CD4-positive, alpha-beta T cell treated with Interleukin-4 for 4 hours (primary cell): ENCODE data around the gene OR1L6.

ENCODE experiments used
- DNase-seq: peaks from one replicate; pipeline ENCODE4 v3.0.0-alpha.2; 2020

OR1L6 gene, protein sequence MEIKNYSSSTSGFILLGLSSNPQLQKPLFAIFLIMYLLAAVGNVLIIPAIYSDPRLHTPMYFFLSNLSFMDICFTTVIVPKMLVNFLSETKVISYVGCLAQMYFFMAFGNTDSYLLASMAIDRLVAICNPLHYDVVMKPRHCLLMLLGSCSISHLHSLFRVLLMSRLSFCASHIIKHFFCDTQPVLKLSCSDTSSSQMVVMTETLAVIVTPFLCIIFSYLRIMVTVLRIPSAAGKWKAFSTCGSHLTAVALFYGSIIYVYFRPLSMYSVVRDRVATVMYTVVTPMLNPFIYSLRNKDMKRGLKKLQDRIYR

GRCh38 chr9:122742003-122742402 lies at the start of gene OR1L6:
OR1L6 (plus strand) TSS chr9:122742303; CDS start chr9:122749848, 7,545 bp downstream.
- no peak for DNase-seq

- DNase-seq, result no peak
Observed at GRCh38 chr9:122695696-122696095, 46.4 kb upstream of the OR1L6 start.

DNA sequence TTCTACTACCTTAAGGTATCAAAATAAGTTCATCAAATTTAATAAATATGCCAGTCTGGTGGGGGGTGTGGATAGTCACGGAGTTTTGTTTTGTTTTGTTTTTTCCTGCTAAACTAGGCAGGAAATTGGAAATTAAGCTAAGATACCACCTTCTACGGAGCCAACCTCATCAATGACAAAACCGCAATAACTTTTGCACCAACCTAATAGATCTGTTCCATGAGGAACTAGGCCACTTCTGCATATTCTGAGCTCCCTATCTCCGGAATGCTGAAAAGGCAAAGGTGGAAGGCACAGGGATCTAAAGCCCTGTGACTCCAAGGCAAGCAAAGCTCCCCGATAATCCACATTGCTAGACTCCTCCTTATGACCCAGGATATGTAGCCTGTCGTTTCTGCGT lies 24.1 kb upstream of the OR1L6 start:
- DNase-seq, result no peak

GRCh38 chr9:122719218-122719617 lies 22.9 kb upstream of the OR1L6 start:
- DNase-seq, result no peak

DNA sequence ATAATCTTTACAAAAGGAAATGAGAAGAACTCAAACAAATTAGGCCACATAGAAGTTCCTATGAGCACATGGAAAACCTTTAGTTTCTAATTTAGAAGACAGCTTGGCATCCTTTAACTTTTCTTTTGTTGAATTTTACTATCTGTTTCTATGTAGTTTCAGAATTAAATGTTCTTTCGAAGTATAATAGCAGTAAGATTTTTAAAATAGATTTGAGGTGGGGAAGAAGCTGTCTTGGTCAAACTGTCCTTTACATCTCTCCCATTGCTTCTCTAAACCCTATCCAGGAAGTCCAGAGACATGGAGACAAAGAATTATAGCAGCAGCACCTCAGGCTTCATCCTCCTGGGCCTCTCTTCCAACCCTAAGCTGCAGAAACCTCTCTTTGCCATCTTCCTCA lies 18.4 kb upstream of the OR1L6 start, which contains the start of gene OR1L4:
Gene OR1L4, plus strand, starts transcription at position 301 of the 400 bp plus-strand sequence. Its CDS starts 0 bp downstream, at position 301.
- no peak for DNase-seq

- no peak for DNase-seq
Observed at GRCh38 chr9:122754825-122755224, 12.7 kb downstream of the OR1L6 start.

GRCh38 chr9:122767817-122768216 lies 25.7 kb downstream of the OR1L6 start:
- DNase-seq, result no peak

DNA sequence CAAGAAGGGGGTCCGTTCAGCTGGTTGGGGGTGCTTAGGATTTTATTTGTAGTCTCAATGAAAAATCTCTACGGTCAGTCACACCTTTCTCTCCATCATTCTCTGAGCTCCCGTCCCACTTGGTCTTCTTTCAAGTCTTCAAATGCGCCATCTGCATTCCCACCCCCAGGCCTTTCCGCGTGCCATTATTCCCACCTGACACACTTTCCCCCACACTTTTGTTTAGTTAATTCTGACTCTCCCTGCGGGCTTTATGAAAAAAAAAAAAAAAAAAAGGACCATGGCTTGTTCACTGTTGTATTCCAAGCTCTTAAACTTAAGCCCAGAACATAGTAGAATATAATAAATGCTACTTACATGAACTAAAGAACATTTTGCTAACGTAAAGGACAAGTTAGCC lies 34.9 kb downstream of the OR1L6 start:
- DNase-seq, result no peak

DNA sequence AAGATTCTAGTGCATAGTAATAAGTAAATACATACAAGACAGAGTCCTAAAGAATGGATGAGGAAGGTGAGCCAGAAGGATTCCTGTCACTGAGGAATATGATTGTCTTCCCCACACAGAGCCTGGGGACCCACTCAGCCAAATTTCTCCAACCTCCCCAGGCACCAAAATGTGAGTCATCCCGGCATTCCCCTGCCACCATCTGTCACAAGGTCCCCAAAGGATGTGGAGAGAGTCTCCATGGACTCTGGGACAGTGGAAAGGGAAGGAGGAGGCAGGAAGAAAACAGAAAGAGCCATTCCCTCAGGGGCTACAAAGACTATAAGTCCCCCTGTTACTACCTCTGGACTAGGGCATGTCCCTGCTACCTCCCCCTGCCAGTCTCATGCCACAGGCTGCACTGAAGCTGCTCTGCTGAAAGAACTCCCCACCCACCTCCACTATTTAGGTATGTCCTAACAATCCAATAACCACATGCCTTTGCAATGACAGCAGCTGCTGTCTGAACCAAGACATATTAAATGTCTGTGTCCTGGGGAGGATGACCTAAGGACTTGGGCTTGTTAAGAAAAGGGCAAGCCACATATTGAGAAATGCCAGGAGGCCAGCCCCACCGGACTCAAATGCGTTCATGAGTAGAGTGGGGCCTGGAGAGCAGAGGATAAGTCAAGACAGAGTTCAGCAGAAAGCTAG lies 36.0 kb downstream of the OR1L6 start:
- DNase-seq, result no peak

DNA sequence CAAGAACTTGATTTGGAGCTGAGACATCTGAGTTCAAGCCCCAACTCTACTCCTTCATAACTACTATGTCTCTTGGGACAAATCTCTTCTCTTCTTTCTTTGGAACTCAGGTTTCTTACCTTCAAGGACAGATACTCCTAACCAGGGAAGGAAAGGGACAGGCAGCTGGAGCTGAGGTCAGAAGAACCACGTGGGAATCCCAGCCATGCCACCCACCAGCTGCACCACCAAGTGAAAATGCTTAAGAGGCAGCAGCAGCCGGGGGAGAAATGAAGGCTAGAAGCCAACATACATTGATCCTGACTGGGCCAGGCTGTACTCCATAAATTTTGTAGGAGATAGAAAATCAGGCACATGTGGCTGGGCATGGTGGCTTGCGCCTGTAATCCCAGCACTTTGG lies 37.1 kb downstream of the OR1L6 start:
- DNase-seq, result no peak

GRCh38 chr9:122780026-122780425 lies 37.9 kb downstream of the OR1L6 start:
- DNase-seq, result no peak

GRCh38 chr9:122781671-122782070 lies 39.6 kb downstream of the OR1L6 start:
- DNase-seq, result no peak

GRCh38 chr9:122785269-122785668 lies 43.2 kb downstream of the OR1L6 start:
- no peak for DNase-seq

DNA sequence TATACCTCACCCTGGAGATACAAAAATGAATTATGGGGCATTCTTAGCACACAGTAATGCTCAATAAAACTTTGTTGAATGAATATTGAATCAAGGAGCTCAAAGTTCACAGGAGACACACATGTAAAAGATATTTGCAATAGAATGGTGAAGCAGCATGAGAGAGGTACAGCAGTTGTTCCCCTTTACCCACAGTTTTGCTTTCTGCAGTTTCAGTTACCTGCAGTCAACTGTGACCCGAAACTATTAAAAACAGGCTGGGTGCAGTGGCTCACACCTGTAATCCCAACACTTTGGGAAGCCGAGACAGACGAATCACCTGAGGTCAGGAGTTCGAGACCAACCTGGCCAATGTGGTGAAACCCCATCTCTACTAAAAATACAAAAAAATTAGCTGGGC lies 44.2 kb downstream of the OR1L6 start:
- DNase-seq, result no peak

DNA sequence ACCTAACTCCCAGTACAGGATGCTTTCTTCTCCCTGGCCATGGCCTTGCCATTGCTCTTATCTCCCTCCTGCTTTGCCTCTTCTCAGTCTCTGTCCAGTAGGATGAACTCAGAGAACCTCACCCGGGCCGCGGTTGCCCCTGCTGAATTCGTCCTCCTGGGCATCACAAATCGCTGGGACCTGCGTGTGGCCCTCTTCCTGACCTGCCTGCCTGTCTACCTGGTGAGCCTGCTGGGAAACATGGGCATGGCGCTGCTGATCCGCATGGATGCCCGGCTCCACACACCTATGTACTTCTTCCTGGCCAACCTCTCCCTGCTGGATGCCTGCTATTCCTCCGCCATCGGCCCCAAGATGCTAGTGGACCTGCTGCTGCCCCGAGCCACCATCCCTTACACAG lies 46.7 kb downstream of the OR1L6 start, which contains the start of gene OR5C1:
Gene OR5C1, plus strand, starts transcription at position 103 of the 400 bp plus-strand sequence. Its CDS starts 0 bp downstream, at position 103.
- DNase-seq, result no peak

DNA sequence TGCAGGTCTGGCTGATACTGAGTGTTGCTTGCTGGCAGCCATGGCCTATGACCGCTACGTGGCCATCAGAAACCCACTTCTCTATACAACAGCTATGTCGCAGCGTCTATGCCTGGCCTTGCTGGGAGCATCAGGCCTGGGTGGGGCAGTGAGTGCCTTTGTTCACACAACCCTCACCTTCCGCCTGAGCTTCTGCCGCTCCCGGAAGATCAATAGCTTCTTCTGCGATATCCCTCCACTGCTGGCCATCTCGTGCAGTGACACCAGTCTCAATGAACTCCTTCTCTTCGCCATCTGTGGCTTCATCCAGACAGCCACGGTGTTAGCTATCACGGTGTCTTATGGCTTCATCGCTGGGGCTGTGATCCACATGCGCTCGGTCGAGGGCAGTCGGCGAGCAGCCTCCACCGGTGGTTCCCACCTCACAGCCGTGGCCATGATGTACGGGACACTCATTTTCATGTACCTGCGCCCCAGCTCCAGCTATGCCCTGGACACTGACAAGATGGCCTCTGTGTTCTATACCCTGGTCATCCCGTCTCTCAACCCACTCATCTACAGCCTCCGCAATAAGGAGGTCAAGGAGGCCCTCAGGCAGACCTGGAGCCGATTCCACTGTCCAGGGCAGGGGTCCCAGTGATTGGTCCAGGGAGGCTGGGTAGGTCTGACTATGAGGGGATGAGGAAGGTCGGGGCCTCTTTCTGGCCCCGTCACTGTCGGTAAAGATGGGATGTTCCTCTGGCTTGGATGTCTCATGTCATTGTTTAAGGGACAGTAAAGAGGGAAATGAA lies 47.3 kb downstream of the OR1L6 start:
- DNase-seq, result no peak

DNA sequence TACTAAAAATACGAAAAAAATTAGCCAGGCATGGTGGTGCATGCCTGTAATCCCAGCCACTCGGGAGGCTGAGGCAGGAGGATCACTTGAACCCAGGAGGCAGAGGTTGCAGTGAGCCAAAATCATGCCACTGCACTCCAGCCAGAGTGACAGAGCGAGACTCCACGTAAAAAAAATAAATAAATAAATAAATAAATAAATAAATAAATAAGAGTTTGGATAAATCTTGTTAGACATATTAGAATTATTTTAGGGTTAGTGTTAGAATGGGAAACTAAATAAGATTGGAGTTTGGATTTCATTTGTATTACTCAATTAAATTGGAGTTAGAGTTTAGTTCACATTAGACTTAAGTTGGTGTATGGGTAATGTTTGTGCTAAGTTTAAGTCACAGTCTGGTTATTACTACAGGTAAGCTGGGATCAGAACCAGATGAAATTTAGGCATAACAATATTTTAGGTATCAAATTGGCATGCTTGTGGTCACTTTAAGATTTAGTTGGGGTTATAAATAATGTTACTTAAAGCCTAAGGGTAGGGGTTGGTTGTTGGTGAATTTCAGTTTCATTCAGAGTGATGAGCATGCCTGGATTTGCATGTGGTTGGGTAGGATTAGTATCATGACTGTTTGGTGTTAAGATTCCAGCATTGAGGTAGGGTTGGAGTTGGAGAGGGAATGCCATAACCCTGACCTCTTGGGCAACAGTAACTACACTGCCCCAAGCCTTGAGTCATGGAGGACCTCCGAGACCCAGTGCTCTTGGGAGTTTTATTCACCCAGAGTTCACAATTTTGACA lies 50.0 kb downstream of the OR1L6 start:
- DNase-seq, result no peak

- DNase-seq, result no peak
Observed at GRCh38 chr9:122797316-122798063, 55.4 kb downstream of the OR1L6 start.
